ENCODE results near the gene C13orf46. TPM values are rescaled to one million over a fixed set of nuclear protein-coding genes. Genes with fewer than 3 reads are reported as not detected.

C13orf46 gene
- total RNA-seq, 3 donors from 2014 or later = 1.3 to 1.8 (median 1.6) TPM

DNA sequence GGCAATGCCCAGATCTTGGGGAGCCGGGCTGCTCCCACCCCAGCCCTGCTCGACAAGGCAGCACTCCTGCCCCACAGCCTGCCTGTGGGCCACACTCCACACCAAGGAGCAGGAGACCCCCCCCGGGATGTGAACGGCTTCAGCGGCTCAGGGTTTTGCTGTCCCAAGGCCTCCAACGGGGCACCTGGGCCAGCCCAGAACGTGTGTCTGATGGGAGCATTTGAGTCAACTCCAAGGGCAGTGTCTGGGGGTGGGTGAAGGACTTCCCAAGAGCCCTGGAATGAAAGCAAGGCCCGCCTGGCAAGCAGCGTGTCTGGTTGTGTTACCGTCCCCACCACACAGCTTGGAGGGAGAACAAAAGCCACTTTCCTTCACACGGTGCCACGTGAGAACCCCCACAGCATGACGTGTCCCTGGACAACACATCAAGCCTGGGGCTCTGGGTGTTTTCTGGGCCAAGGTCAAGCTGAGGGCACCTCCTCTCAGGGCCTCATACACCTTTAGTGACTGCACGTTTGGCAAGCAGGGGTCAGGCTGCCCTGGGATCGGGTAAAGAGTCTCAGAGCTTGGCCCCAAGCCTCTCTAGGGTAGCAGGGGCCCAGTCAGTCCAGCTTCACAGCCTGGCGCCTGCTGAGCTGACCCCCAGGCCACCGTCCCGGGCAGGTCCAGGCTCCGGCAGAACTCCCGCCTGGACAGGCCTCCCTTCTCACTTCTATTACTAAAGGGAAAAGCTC is 6.0 kb downstream of the C13orf46 start:
- Histone ChIP-seq H3K4me1 (ENCODE audit: low read depth) (peaks cover 22% of the 10 kb centered on the region), H3K4me3 (no peak overlapping the region), H3K9me3 (no peaks in the 10 kb centered on the region), H3K36me3 (ENCODE audit: low read depth) (no peaks in the 10 kb centered on the region)
- no peak for TF ChIP-seq CTCF (IDR thresholded peaks at IDR 0.05)
- intact Hi-C loops (cut with DNase I, micrococcal nuclease) = no loop called here
- DNase-seq (peak in 2 of 3 donors; percentile 23 to 33), ATAC-seq (no peak)

DNA sequence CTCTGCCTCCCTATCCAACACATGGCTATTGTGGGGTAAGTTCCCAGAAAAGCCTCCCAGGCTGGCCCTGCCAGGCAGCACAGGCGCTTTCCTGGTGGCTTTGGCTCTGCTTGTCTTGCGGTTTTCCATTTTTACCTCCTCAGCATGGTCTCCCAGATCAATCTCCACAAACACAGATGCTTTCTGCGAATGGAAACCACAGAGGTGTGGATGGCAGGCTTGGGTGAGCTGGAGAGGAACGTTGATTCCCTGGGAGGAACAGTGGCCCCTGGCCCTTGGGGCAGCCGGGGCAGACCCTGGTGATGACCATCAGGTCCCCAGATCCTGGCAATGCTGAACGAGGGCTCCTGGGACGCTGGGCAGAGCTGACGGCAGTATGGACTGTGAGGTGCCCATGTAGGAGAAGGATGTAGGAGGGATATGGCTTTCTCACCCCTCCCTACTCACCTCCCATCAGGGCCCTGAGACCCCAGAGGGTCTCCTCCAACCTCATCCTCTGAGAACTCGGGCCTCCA is 6.6 kb downstream of the C13orf46 start:
- no peak for TF ChIP-seq CTCF (IDR thresholded peaks at IDR 0.05)
- ATAC-seq = no peak
- DNase-seq = peak in 2 of 3 donors; percentile 23 to 25
- Histone ChIP-seq H3K9me3 (no peaks in the 10 kb centered on the region), H3K4me1 (ENCODE audit: low read depth) (peaks cover 22% of the 10 kb centered on the region), H3K36me3 (ENCODE audit: low read depth) (no peaks in the 10 kb centered on the region), H3K4me3 (no peak overlapping the region)
- intact Hi-C loops (cut with DNase I, micrococcal nuclease) = no loop called here

GRCh38 chr13:113965968-113966884 is 7.7 kb downstream of the C13orf46 start:
- no peak for TF ChIP-seq CTCF (IDR thresholded peaks at IDR 0.05)
- Histone ChIP-seq H3K9me3 (no peaks in the 10 kb centered on the region), H3K4me1 (ENCODE audit: low read depth) (peaks cover 16% of the 10 kb centered on the region), H3K4me3 (no peak overlapping the region), H3K36me3 (ENCODE audit: low read depth) (no peaks in the 10 kb centered on the region)
- no peak for ATAC-seq
- no peak for DNase-seq
- intact Hi-C loops (cut with DNase I, micrococcal nuclease) = no loop called here

- TF ChIP-seq CTCF (IDR thresholded peaks at IDR 0.05) = no peak
- no peak for DNase-seq
- no peak for ATAC-seq
- peaks cover 2% of the 10 kb centered on the region for H3K9me3 ChIP-seq
- peaks cover 9% of the 10 kb centered on the region for H3K4me1 ChIP-seq (ENCODE audit: low read depth)
- no peak overlapping the region for H3K4me3 ChIP-seq
- no peaks in the 10 kb centered on the region for H3K36me3 ChIP-seq (ENCODE audit: low read depth)
- intact Hi-C loops (cut with DNase I, micrococcal nuclease) = no loop called here
These were observed 8.4 kb downstream of the C13orf46 start for GRCh38 chr13:113965383-113965874.

- DNase-seq = peak in 2 of 3 donors; percentile 16 to 22
These were observed 9.5 kb downstream of the C13orf46 start for GRCh38 chr13:113964251-113964995.

More at GRCh38 chr13:113964251-113964995, 9.5 kb downstream of the C13orf46 start:
- intact Hi-C loops (cut with DNase I, micrococcal nuclease) = no loop called here
- ATAC-seq = no peak
- no peak for TF ChIP-seq CTCF (IDR thresholded peaks at IDR 0.05)
- H3K4me3 ChIP-seq = no peak overlapping the region
- H3K36me3 ChIP-seq (ENCODE audit: low read depth) = no peaks in the 10 kb centered on the region
- H3K4me1 ChIP-seq (ENCODE audit: low read depth) = peaks cover 2% of the 10 kb centered on the region
- peaks cover 4% of the 10 kb centered on the region for H3K9me3 ChIP-seq

All from mucosa of descending colon (tissue), 3 donors.